Esophagus squamous epithelium (tissue), 5 donors: Measurements from ENCODE around the gene KCNMB2. TPM values are rescaled to one million over a fixed set of nuclear protein-coding genes. Genes with fewer than 3 reads are reported as not detected.

Source experiments
- DNase-seq: peaks from one replicate; lab custom pipeline; 2025; lab: John Stamatoyannopoulos, UW
- H3K27ac ChIP-seq, 4 donors: fragments of 200-600 bp; sonication (generic); one replicate each; pipeline ENCODE4 v1.5.1; 2016 to 2019; ENCODE audit warnings: mild to moderate bottlenecking in 1 of 4
- H3K27me3 ChIP-seq, 4 donors: fragments of 200-600 bp; sonication (generic); 1 replicate in 3 of 4; 2 replicates in 1 of 4; pipeline versions ENCODE4 v1.5.1 to v1.6.0; 2017 to 2021; ENCODE audit warnings: antibody characterized with exemption in 1 of 4
- H3K36me3 ChIP-seq, 3 donors: fragments of 200-600 bp; sonication (generic); one replicate each; pipeline ENCODE4 v1.5.1; 2016 to 2019
- H3K4me1 ChIP-seq, 3 donors: fragments of 200-600 bp; sonication (generic); one replicate each; pipeline ENCODE4 v1.5.1; 2017 to 2019
- H3K4me3 ChIP-seq, 4 donors: fragments of 200-600 bp; sonication (generic); 1 replicate in 3 of 4; 2 replicates in 1 of 4; pipeline ENCODE4 v1.5.1; 2016 to 2019; ENCODE audit warnings: mild to moderate bottlenecking in 2 of 4, moderate library complexity in 1 of 4
- H3K9me3 ChIP-seq, 3 donors: fragments of 200-600 bp; sonication (generic); one replicate each; pipeline ENCODE4 v1.5.1; 2016 to 2019
- POLR2A ChIP-seq, 4 donors: fragments of 450-650 bp; IDR thresholded peaks; one replicate each; pipeline ENCODE4 v1.6.1; 2017; ENCODE audit warnings: antibody characterized with exemption in 4 of 4, mild to moderate bottlenecking in 4 of 4, moderate library complexity in 3 of 4
- WGBS, 2 donors: methylation state at CpG; one replicate each; pipeline ENCODE4 v1.1.5; 2018; 5-methylcytosine and 5-hydroxymethylcytosine counted together
- intact Hi-C: fragments of 100-400 bp; cut with DNase I; formaldehyde crosslinking; loops from one replicate; pipeline ENCODE4 v1.15.0; 2022
- total RNA-seq, 4 donors: library from RNA; depleted of rRNA; stranded (reverse); fragments of >200 nt; gene quantifications; one replicate each; pipeline ENCODE4 v1.1.0, GENCODE V29; 2016
- TF ChIP-seq, protein P1 (sequence below), 6 experiments: fragments of 450-650 bp in 4 of 6; fragments of 200-600 bp in 2 of 6; sonication (generic) in 2 of 6; IDR thresholded peaks; one replicate each; pipeline ENCODE4 v1.5.1; 2016 to 2019; ENCODE audit warnings: antibody characterized with exemption in 6 of 6, mild to moderate bottlenecking in 4 of 6, moderate library complexity in 4 of 6
- donor health status: DM: yes; HTN: yes; CAD: no.

Gene KCNMB2
- total RNA-seq, 4 donors from 2014 or later, result 0.19 TPM; not detected in 3

DNA sequence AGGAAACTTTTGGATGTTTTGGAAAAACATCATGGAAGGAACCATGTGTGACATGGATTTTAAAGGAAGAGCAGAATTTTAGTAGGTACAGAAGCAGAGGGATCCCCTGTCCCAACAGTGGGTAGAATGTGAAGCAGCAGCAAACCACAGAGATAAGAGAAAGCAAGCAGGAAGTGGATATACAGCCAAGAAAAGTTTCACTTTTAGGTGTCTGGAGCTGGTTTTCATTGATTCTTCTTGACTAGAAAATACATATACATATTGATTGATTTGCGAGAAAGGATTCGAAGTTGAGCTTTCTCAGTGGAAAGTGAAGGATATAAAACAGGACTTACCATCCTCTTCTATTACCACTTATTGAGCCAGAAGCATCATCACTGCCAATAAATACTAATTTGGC is 133.5 kb downstream of the KCNMB2 start:
- Histone ChIP-seq H3K27me3 (no peaks in the 10 kb centered on the region), H3K4me3 (no peak overlapping the region), H3K9me3 (no peaks in the 10 kb centered on the region), H3K27ac (no peak overlapping the region), H3K4me1 (peaks cover 0 to 10% (median 0%) of the 10 kb centered on the region in 3 donors), H3K36me3 (no peaks in the 10 kb centered on the region)
- DNase-seq, result no peak
- intact Hi-C loops, result no loop called here
- TF ChIP-seq, protein P1, sequence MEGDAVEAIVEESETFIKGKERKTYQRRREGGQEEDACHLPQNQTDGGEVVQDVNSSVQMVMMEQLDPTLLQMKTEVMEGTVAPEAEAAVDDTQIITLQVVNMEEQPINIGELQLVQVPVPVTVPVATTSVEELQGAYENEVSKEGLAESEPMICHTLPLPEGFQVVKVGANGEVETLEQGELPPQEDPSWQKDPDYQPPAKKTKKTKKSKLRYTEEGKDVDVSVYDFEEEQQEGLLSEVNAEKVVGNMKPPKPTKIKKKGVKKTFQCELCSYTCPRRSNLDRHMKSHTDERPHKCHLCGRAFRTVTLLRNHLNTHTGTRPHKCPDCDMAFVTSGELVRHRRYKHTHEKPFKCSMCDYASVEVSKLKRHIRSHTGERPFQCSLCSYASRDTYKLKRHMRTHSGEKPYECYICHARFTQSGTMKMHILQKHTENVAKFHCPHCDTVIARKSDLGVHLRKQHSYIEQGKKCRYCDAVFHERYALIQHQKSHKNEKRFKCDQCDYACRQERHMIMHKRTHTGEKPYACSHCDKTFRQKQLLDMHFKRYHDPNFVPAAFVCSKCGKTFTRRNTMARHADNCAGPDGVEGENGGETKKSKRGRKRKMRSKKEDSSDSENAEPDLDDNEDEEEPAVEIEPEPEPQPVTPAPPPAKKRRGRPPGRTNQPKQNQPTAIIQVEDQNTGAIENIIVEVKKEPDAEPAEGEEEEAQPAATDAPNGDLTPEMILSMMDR (IDR thresholded peaks at IDR 0.05), result no peak
- TF ChIP-seq POLR2A (IDR thresholded peaks at IDR 0.05), result no peak
- 80 to 93% methylated on average over 2 of the region's 2 CpGs for WGBS, 2 donors

DNA sequence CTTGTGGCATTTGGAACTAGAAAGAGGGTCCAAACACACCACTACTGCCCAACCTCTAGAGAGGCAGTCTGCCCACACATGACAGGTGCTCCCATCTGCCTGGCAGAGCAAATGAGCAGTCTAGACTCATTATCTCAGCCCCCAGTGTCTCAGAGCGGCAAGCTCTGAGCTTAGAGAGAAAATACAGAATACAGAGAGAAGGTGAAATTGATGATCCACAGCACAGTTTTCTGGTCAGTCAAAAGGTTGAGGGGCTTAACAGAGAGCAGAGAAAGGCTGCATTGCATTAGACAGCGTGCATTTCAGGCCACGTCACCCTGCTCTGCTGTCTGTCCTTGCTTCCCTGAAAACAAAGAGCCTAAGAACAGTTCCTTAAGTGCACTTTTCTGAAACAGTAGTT is 135.1 kb downstream of the KCNMB2 start:
- Histone ChIP-seq H3K9me3 (no peaks in the 10 kb centered on the region), H3K4me3 (no peak overlapping the region), H3K27me3 (no peaks in the 10 kb centered on the region), H3K27ac (no peak overlapping the region), H3K36me3 (no peaks in the 10 kb centered on the region), H3K4me1 (peaks cover 0 to 10% (median 0%) of the 10 kb centered on the region in 3 donors)
- no peak for DNase-seq
- intact Hi-C loops, result no loop called here
- TF ChIP-seq, protein P1 (IDR thresholded peaks at IDR 0.05), result no peak
- TF ChIP-seq POLR2A (IDR thresholded peaks at IDR 0.05), result no peak
- 32 to 67% methylated on average over 1 to 3 of the region's 3 CpGs for WGBS, 2 donors

DNA sequence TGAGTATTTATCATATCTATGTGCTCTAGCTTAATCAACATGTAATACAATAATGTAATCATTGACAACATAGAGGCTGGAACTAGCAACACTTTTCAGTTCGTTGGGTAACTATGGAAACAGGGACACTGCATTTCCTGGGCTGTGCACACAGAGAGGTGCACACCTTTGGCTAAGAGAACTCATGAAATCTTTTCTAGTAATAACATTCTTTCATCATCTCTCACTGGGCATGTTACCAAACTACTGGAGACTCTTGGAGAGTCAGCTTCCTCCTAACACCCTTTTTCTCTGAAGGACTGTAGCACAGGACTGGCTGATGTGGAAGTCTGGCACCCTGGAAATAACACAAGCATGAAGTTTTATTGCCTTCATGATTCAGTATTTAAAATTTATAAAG is 135.6 kb downstream of the KCNMB2 start:
- no peak overlapping the region for H3K4me3 ChIP-seq
- H3K27ac ChIP-seq, result no peak overlapping the region
- H3K9me3 ChIP-seq, result no peaks in the 10 kb centered on the region
- intact Hi-C loops, result no loop called here
- peaks cover 0 to 10% (median 0%) of the 10 kb centered on the region in 3 donors for H3K4me1 ChIP-seq
- 9 to 15% methylated on average over 1 of the region's 1 CpG for WGBS, 2 donors
- H3K36me3 ChIP-seq, result no peaks in the 10 kb centered on the region
- no peak for TF ChIP-seq POLR2A (IDR thresholded peaks at IDR 0.05)
- TF ChIP-seq, protein P1 (IDR thresholded peaks at IDR 0.05), result no peak
- DNase-seq, result no peak
- no peaks in the 10 kb centered on the region for H3K27me3 ChIP-seq

DNA sequence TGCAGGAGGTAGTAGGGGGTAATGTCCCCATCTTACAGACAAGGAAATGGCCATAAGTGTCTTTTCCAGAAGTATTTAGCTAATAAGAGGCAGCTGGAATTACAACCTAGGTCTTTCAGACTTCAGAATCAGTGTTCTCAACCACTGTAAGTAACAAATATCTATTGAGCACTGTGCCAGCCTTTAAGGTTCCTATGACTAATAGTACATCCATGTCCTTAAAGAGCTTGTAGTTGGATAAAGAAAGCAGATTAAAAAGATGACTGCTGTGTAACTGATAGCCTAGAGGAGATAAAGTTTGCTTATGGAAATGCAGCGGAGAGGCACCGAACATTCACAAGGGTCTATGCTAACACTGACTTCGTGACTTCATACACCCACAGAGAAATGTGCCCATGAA is 136.0 kb downstream of the KCNMB2 start:
- H3K27ac ChIP-seq, result no peak overlapping the region
- peaks cover 0 to 10% (median 0%) of the 10 kb centered on the region in 3 donors for H3K4me1 ChIP-seq
- no peaks in the 10 kb centered on the region for H3K36me3 ChIP-seq
- H3K9me3 ChIP-seq, result no peaks in the 10 kb centered on the region
- no peak overlapping the region for H3K4me3 ChIP-seq
- DNase-seq, result no peak
- H3K27me3 ChIP-seq, result no peaks in the 10 kb centered on the region
- no peak for TF ChIP-seq POLR2A (IDR thresholded peaks at IDR 0.05)
- TF ChIP-seq, protein P1 (IDR thresholded peaks at IDR 0.05), result no peak
- intact Hi-C loops, result no loop called here
- WGBS, 2 donors, result 70 to 81% methylated on average over 3 of the region's 3 CpGs

DNA sequence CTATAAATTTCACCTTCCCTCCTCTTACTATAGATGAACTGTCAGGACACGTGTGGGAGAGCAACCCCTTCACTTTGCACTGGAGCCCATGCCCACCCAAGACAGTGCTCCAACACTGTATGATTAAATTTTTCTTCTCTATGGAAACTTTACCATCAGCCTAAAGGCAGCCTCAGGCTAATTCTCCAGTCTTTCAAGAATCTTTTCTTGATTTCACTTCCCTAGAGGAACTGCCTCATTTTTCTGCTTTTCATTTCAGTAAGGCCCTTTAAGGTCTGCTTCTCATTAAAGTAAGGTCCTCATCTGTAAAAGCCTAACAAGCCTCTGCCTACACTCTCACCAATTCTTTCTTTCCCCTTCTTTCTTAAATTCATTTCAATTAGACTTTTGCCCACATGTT is 137.3 kb downstream of the KCNMB2 start:
- Histone ChIP-seq H3K36me3 (no peaks in the 10 kb centered on the region), H3K27ac (no peak overlapping the region), H3K4me3 (no peak overlapping the region), H3K9me3 (no peaks in the 10 kb centered on the region), H3K4me1 (peaks cover 0 to 10% (median 0%) of the 10 kb centered on the region in 3 donors), H3K27me3 (no peaks in the 10 kb centered on the region)
- intact Hi-C loops, result no loop called here
- WGBS, 2 donors, result 84 to 86% methylated on average over 1 of the region's 1 CpG
- no peak for DNase-seq
- TF ChIP-seq, protein P1 (IDR thresholded peaks at IDR 0.05), result no peak
- TF ChIP-seq POLR2A (IDR thresholded peaks at IDR 0.05), result no peak
